ENCODE data around the gene CCDC146.
"Not testable (repeated sequence)": the region's sequence is repeated elsewhere in the genome, so short reads cannot be mapped to it uniquely, and the experiment has no call there.

The CCDC146 gene

GRCh38 chr7:77248154-77248553 is 125.7 kb downstream of the CCDC146 start:
- DNase-seq = no peak

GRCh38 chr7:77252506-77252905 is 130.1 kb downstream of the CCDC146 start:
- DNase-seq = no peak

- DNase-seq = no peak
These were observed 130.7 kb downstream of the CCDC146 start for GRCh38 chr7:77253151-77253550.

GRCh38 chr7:77254429-77254828 is 132.0 kb downstream of the CCDC146 start:
- DNase-seq = no peak

- DNase-seq = no peak
These were observed 132.5 kb downstream of the CCDC146 start for GRCh38 chr7:77254915-77255314.

- DNase-seq = no peak
These were observed 135.6 kb downstream of the CCDC146 start for GRCh38 chr7:77258014-77258413.

GRCh38 chr7:77258593-77258992 is 136.2 kb downstream of the CCDC146 start:
- no peak for DNase-seq

GRCh38 chr7:77262316-77262715 is 139.9 kb downstream of the CCDC146 start:
- no peak for DNase-seq

- DNase-seq = no peak
These were observed 143.3 kb downstream of the CCDC146 start for GRCh38 chr7:77265666-77266065.

- DNase-seq = no peak
These were observed 143.9 kb downstream of the CCDC146 start for GRCh38 chr7:77266291-77266794.

- DNase-seq = no peak
These were observed 147.1 kb downstream of the CCDC146 start for GRCh38 chr7:77269360-77270093.

- DNase-seq = no peak
These were observed 147.7 kb downstream of the CCDC146 start for GRCh38 chr7:77270094-77270480.

GRCh38 chr7:77271766-77272165 is 149.4 kb downstream of the CCDC146 start:
- no peak for DNase-seq

- DNase-seq = not testable (repeated sequence)
These were observed 153.2 kb downstream of the CCDC146 start for GRCh38 chr7:77275663-77276062.

GRCh38 chr7:77276120-77276519 is 153.7 kb downstream of the CCDC146 start:
- no peak for DNase-seq

GRCh38 chr7:77281780-77282478 is 159.5 kb downstream of the CCDC146 start:
- no peak for DNase-seq

GRCh38 chr7:77282897-77283296 is 160.5 kb downstream of the CCDC146 start:
- DNase-seq = no peak

- no peak for DNase-seq
These were observed 161.6 kb downstream of the CCDC146 start for GRCh38 chr7:77284005-77284404.

- DNase-seq = no peak
These were observed 162.2 kb downstream of the CCDC146 start for GRCh38 chr7:77284616-77285015.

GRCh38 chr7:77288676-77289320 is 166.4 kb downstream of the CCDC146 start:
- DNase-seq = no peak

GRCh38 chr7:77289387-77289786 is 167.0 kb downstream of the CCDC146 start:
- no peak for DNase-seq

GRCh38 chr7:77290425-77290824 is 168.0 kb downstream of the CCDC146 start:
- DNase-seq = no peak

GRCh38 chr7:77293046-77293445 is 170.6 kb downstream of the CCDC146 start:
- no peak for DNase-seq

GRCh38 chr7:77295549-77295948 is 173.1 kb downstream of the CCDC146 start:
- no peak for DNase-seq
